NCI-H345 treated with DMSO at 0.1 percent for 48 hours (cell line): ENCODE data around the gene ICAM1.
"Not testable (repeated sequence)": the region's sequence is repeated elsewhere in the genome, so short reads cannot be mapped to it uniquely, and the experiment has no call there.

Experiments used
- DNase-seq: peaks from one replicate; lab custom pipeline; 2025; ENCODE audit not compliant: unreplicated experiment; lab: John Stamatoyannopoulos, UW

Gene ICAM1

DNA sequence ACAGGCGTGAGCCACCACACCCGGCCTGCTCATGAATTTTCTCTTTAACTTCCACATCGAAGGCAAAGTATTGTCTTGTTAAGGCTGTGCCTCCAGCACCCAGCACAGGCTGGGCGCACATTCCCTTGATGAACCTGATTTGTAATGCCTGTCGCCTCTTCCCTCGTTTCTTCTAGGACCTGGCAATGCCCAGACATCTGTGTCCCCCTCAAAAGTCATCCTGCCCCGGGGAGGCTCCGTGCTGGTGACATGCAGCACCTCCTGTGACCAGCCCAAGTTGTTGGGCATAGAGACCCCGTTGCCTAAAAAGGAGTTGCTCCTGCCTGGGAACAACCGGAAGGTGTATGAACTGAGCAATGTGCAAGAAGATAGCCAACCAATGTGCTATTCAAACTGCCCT lies 3.7 kb downstream of the ICAM1 start:
- no peak for DNase-seq

DNA sequence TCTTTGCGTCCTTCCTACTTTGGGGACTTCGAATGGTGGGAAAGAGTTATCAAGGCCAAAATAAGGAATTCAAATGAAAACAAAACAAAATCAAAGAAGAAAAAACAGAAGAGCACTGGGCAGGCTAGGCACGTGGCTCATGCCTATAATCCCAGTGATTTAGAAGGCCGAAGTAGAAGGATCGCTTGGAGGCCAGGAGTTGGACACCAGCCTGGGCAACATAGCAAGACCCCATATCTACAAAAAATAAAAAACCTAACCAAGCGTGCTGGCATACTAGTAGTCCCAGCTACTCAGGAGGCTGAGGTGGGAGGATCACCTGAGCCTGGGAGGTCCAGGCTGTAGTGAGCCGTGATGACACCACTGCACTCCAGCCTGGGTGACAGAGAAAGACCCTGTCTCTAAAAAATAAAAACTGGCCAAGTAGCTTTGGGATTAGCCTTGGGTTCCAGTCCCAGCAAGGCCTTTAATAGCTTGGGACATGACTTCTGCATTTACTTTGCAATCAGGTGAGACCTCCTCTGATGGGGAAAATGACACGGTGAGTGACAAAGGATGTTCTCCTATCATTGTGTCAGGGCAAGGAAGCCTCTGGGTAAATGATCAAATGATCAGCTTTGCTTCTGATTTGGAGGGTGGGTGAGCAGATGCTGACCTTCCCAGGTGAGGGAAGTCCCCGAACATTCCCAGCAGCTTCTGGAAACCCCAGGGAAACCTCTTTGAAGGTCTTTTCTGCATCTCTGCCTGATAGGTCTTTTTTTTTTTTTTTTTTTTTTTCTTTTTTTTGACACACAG lies 7.1 kb downstream of the ICAM1 start:
- no peak for DNase-seq

DNA sequence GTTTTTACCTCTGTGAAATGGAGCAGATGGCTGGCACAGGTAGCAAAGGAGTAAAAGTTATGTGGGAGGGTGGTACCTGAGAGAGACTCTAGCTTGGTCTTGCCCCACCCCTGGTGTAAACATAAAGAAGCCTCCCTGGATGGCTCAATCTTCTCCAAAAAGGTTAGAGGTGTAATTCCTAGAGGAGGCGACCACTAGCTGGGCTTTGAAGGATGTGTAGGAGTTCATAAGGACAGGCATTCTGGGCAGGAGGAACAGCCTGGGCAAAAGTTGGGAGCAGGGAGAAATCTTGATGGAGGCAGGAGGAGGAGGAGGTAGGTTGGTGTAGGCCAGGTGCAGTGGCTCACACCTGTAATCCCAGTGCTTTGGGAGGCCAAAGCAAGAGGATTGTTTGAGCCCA lies 8.0 kb downstream of the ICAM1 start:
- no peak for DNase-seq

DNA sequence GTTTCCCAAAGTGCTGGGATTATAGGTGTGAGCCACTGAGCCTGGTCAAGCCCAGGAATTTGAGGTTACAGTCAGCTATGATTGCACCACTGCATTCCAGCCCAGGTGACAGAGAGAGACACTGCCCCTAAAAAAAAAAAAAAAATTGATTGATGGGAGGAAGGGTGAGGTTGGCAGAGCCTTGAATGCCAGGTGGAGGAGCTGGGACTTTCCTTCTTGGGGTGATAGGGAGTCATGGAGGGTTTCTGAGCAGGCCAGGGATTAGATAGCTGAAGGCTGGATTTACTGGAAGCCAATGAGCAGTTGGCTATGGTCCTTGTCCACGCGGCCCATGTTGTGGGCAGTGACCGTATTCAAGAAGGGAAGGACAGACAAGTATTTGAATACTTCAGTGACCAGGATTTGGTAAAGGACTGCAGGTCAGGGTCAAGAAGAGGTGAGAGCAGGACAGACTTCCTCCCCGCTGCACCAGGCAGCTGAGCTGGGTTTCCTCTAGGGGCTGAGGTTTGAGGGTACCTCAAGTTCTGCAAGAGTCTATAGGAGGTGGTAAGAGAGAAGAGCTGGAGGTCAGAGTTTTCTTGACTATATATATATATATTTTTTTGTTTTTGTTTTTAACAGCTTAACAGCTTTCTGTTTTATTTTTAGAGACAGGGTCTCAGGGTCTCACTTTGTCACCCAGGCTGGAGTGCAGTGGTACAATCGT lies 9.0 kb downstream of the ICAM1 start:
- no peak for DNase-seq

DNA sequence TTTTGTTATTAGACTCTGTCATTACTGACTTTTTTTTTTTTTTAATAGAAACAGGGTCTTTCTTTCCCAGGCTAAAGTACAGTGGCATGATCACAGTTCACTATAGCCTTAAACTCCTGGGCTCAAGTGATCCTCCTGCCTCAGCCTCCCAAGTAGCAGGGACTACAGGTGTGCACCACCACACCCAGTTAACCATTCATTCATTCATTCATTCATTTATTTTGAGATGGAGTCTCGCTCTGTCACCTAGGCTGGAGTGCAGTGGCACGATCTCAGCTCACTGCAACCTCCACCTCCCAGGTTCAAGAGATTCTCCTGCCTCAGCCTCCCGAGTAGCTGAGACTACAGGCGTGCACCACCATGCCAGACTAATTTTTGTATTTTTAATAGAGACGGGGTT lies 11.1 kb downstream of the ICAM1 start:
- not testable (repeated sequence) for DNase-seq

DNA sequence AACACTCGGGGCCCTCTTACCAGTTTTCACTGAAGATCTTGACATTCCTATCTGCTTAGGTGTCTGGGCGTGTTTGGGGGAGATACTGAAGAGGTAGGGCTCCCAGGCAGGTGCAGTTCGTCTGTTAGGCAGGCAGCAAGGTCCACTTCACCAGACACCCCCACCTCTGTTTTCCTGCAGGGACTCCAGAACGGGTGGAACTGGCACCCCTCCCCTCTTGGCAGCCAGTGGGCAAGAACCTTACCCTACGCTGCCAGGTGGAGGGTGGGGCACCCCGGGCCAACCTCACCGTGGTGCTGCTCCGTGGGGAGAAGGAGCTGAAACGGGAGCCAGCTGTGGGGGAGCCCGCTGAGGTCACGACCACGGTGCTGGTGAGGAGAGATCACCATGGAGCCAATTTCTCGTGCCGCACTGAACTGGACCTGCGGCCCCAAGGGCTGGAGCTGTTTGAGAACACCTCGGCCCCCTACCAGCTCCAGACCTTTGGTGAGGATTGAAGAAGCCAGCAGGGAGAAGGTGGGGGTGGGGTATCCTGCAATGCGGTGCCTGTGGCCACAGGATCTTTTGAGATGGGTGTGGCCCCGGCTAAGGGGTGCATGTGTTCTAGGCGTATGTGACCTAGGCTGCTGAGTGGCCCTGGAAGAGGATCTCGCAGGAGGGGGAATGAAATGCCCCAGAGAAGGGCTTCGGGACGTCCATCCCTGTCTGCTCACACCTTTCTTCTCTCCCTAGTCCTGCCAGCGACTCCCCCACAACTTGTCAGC lies 12.6 kb downstream of the ICAM1 start:
- DNase-seq: no peak

DNA sequence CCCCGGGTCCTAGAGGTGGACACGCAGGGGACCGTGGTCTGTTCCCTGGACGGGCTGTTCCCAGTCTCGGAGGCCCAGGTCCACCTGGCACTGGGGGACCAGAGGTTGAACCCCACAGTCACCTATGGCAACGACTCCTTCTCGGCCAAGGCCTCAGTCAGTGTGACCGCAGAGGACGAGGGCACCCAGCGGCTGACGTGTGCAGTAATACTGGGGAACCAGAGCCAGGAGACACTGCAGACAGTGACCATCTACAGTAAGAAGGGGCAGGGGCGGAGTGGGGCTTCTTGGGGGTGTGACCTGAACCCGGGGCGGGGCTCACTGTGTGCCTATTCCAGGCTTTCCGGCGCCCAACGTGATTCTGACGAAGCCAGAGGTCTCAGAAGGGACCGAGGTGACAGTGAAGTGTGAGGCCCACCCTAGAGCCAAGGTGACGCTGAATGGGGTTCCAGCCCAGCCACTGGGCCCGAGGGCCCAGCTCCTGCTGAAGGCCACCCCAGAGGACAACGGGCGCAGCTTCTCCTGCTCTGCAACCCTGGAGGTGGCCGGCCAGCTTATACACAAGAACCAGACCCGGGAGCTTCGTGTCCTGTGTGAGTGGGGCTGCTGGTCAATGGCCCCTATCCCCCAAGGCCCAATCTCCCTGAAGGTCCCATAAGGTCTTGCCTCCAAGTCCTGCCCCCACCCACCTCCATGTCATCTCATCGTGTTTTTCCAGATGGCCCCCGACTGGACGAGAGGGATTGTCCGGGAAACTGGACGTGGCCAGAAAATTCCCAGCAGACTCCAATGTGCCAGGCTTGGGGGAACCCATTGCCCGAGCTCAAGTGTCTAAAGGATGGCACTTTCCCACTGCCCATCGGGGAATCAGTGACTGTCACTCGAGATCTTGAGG lies 13.4 kb downstream of the ICAM1 start:
- DNase-seq: no peak

DNA sequence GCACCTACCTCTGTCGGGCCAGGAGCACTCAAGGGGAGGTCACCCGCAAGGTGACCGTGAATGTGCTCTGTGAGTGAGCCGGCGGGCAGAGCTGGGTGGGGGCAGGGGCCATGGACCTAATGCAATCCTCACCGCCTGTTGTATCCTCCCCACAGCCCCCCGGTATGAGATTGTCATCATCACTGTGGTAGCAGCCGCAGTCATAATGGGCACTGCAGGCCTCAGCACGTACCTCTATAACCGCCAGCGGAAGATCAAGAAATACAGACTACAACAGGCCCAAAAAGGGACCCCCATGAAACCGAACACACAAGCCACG lies 14.0 kb downstream of the ICAM1 start:
- DNase-seq: no peak

DNA sequence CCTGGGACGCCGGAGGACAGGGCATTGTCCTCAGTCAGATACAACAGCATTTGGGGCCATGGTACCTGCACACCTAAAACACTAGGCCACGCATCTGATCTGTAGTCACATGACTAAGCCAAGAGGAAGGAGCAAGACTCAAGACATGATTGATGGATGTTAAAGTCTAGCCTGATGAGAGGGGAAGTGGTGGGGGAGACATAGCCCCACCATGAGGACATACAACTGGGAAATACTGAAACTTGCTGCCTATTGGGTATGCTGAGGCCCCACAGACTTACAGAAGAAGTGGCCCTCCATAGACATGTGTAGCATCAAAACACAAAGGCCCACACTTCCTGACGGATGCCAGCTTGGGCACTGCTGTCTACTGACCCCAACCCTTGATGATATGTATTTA lies 14.5 kb downstream of the ICAM1 start:
- DNase-seq: no peak

DNA sequence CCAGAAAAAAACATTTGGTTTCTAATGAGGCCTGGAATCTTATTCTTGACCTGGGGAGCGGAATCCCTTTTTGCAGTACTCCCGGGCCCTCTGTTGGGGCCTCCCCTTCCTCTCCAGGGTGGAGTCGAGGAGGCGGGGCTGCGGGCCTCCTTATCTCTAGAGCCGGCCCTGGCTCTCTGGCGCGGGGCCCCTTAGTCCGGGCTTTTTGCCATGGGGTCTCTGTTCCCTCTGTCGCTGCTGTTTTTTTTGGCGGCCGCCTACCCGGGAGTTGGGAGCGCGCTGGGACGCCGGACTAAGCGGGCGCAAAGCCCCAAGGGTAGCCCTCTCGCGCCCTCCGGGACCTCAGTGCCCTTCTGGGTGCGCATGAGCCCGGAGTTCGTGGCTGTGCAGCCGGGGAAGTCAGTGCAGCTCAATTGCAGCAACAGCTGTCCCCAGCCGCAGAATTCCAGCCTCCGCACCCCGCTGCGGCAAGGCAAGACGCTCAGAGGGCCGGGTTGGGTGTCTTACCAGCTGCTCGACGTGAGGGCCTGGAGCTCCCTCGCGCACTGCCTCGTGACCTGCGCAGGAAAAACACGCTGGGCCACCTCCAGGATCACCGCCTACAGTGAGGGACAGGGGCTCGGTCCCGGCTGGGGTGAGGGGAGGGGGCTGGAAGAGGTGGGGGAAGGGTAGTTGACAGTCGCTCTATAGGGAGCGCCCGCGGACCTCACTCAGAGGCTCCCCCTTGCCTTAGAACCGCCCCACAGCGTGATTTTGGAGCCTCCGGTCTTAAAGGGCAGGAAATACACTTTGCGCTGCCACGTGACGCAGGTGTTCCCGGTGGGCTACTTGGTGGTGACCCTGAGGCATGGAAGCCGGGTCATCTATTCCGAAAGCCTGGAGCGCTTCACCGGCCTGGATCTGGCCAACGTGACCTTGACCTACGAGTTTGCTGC lies 16.1 kb downstream of the ICAM1 start, which contains the start of gene ICAM4:
TSS of gene ICAM4 (plus strand) at position 153 of the 935 bp plus-strand sequence. CDS start at position 211, 58 bp downstream.
- no peak for DNase-seq

DNA sequence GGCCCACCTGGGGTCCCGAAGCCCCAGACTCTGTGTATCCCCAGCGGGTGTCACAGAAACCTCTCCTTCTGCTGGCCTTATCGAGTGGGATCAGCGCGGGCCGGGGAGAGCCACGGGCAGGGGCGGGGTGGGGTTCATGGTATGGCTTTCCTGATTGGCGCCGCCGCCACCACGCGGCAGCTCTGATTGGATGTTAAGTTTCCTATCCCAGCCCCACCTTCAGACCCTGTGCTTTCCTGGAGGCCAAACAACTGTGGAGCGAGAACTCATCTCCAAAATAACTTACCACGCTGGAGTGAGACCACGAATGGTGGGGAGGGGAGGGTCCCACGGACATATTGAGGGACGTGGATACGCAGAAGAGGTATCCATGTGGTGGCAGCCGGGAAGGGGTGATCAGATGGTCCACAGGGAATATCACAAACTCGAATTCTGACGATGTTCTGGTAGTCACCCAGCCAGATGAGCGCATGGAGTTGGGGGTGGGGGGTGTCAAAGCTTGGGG lies 17.8 kb downstream of the ICAM1 start:
- no peak for DNase-seq

DNA sequence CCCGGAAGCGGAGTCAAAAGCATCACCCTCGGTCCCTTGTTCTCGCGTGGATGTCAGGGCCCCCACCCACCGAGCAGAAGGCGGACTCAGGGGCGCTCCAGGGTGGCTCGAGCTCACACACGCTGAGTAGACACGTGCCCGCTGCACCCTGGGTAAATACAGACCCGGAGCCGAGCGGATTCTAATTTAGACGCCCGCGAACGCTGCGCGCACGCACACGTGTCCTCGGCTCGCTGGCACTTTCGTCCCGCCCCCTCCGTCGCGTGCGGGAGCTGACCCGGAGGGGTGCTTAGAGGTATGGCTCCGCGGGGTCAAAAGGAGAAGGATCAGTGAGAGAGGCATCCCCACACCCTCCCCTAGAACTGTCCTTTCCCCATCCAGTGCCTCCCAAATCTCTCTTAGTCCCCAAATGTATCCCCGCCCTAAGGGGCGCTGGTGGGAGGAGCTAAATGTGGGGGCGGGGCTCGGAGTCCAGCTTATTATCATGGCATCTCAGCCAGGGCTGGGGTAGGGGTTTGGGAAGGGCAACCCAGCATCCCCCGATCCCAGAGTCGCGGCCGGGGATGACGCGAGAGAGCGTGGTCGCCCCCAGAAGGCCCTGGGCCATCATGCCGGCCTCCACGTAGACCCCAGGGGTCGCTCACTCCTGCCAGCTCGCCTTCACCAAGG lies 18.4 kb downstream of the ICAM1 start:
- DNase-seq: no peak

DNA sequence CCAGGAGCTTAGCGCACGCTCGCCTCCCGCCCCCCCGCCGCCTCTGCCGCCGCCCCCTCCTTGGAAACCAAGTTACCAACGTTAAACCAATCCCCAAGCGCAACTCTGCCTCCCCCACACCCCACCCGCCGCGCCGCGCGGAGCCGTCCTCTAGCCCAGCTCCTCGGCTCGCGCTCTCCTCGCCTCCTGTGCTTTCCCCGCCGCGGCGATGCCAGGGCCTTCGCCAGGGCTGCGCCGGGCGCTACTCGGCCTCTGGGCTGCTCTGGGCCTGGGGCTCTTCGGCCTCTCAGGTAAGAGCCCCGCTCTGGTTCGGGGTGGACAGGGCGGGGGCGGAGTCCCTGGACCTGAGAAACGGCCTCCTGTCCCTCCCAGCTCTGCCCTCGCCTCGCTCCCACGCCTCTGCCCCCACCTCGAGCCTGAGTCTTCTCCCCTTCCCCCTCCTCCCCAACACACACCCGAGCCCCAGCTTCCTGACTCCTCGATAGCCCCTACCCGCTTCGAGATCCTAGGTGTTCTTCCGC lies 19.0 kb downstream of the ICAM1 start, which contains the start of gene ICAM5:
TSS of gene ICAM5 (plus strand) at position 117 of the 521 bp plus-strand sequence. CDS start at position 209, 92 bp downstream.
- DNase-seq: no peak

DNA sequence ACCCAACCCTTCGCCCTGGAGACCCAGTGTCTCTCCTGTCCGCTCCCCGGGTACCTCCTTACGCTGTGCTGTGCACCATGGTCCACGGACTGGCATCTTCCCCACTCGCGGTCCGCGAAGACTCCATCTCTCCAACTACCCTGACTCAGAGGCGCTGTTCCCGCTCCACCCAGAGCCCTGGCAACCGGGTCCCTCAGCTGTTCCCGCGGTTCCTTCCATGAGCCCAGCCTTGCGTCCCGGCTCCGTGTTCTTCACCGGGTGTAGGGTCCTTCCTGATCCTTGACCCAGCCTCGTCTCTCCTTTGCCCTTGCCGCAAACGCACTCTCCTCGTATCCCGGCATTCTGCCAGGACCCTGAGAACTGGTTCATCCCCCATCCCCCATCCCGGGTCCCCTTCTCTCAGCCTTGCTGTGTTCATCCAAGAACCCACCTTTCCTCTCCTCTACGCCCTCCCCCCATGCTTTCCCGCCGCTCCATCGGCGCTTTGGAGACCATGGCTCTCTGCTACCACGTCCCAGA lies 19.5 kb downstream of the ICAM1 start:
- no peak for DNase-seq

DNA sequence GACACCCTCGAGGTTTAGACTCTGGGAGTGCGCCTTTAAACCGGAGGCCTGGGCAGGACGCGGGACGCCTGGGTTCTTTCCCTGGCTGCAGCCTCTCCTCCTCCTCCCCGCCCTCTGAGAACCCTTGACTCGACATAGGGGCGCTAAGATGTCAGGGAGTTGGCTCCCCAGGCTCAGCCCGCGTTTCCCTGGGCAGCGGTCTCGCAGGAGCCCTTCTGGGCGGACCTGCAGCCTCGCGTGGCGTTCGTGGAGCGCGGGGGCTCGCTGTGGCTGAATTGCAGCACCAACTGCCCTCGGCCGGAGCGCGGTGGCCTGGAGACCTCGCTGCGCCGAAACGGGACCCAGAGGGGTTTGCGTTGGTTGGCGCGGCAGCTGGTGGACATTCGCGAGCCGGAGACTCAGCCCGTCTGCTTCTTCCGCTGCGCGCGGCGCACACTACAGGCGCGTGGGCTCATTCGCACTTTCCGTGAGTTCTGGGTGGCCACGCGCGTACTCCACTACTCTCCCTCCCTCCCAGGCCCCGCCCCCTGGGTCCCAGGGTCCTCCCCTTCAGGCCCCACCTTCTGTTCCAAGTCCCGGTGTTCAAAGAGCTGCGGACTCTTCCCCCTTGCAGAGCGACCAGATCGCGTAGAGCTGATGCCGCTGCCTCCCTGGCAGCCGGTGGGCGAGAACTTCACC lies 20.1 kb downstream of the ICAM1 start:
- no peak for DNase-seq

DNA sequence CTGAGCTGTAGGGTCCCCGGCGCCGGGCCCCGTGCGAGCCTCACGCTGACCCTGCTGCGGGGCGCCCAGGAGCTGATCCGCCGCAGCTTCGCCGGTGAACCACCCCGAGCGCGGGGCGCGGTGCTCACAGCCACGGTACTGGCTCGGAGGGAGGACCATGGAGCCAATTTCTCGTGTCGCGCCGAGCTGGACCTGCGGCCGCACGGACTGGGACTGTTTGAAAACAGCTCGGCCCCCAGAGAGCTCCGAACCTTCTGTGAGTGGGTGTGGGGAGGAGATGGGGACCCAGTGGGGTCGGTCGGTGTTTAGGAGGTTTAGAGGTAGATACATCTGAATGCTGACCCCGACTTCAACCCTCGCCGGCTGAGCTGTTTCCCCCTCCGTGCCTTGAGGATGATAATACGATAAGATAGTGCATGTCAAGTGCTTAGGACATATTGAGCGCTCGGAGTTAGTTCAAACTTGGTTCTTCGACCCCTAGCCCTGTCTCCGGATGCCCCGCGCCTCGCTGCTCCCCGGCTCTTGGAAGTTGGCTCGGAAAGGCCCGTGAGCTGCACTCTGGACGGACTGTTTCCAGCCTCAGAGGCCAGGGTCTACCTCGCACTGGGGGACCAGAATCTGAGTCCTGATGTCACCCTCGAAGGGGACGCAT lies 20.8 kb downstream of the ICAM1 start:
- DNase-seq: no peak

DNA sequence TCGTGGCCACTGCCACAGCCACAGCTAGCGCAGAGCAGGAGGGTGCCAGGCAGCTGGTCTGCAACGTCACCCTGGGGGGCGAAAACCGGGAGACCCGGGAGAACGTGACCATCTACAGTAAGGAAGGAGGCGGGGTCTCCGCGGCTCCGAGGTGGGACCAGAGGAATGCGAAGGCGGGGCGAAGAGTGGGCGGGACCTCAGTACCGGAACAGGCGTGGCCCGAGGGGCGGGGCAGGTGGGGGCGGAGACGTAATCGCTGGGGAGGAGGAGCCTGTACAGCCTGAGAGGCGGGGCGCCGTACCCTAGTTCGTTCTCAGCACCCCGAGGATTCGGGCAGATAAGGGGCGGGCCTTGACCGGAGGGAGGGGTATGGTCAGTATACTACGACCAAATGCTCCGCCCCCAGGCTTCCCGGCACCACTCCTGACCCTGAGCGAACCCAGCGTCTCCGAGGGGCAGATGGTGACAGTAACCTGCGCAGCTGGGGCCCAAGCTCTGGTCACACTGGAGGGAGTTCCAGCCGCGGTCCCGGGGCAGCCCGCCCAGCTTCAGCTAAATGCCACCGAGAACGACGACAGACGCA lies 21.4 kb downstream of the ICAM1 start:
- peak; percentile 33 for DNase-seq
